ENCODE results near the gene RFPL3. TPM values are rescaled to one million over a fixed set of nuclear protein-coding genes. Genes with fewer than 3 reads are reported as not detected.
"Not testable (repeated sequence)": the region's sequence is repeated elsewhere in the genome, so short reads cannot be mapped to it uniquely, and the experiment has no call there.

The RFPL3 gene
- total RNA-seq (not detected), polyA plus RNA-seq (not detected)
- long read RNA-seq, donor 1, result 0 reads
- long read RNA-seq, donor 2, result 0 reads
- long read RNA-seq, donor 3, result 0 reads
- long read RNA-seq, donor 4, result 0 reads
- long read RNA-seq, donor 5, result 0 reads
- long read RNA-seq, donor 6, result 0 reads
- long read RNA-seq, donor 7, result 0 reads
- long read RNA-seq, donor 8, result 0 reads
- long read RNA-seq, donor 9, result 0 reads
- long read RNA-seq, donor 10, result 0 reads

- H3K4me3 ChIP-seq; H3K9me3 ChIP-seq; intact Hi-C loops (cut with DNase I; ENCODE audit: low total_unique reads); H3K27me3 ChIP-seq; DNase-seq; H3K4me1 ChIP-seq; H3K36me3 ChIP-seq; H3K27ac ChIP-seq: not testable (repeated sequence)
- 68 to 80% (median 77%) methylated on average over 9 of the region's 9 CpGs for WGBS, 5 donors
Observed at GRCh38 chr22:32357567-32357966, at the start of gene RFPL3. TSS of gene RFPL3 (plus strand) at chr22:32357867. CDS start at chr22:32358072, 205 bp downstream.

- WGBS, 5 donors, result 66 to 82% (median 71%) methylated on average over 7 of the region's 7 CpGs
- Histone ChIP-seq H3K27me3 (peaks cover 0 to 57% (median 0%) of the 10 kb centered on the region in 3 donors), H3K9me3 (no peaks in the 10 kb centered on the region), H3K4me1 (no peaks in the 10 kb centered on the region), H3K36me3 (no peaks in the 10 kb centered on the region), H3K27ac (no peak overlapping the region), H3K4me3 (no peak overlapping the region)
- DNase-seq, result no peak
- no peak for TF ChIP-seq EP300 (IDR thresholded peaks at IDR 0.05)
- TF ChIP-seq CTCF (IDR thresholded peaks at IDR 0.05), result no peak
- no peak for TF ChIP-seq POLR2A (IDR thresholded peaks at IDR 0.05)
- TF ChIP-seq POLR2AphosphoS5 (IDR thresholded peaks at IDR 0.05), result no peak
- intact Hi-C loops (cut with DNase I; ENCODE audit: low total_unique reads), result no loop called here
Observed at GRCh38 chr22:32308191-32308590, 49.5 kb upstream of the RFPL3 start.

GRCh38 chr22:32308934-32309333, 48.7 kb upstream of the RFPL3 start:
- WGBS, 5 donors, result 72 to 86% (median 81%) methylated on average over 6 of the region's 6 CpGs
- Histone ChIP-seq H3K36me3 (no peaks in the 10 kb centered on the region), H3K9me3 (no peaks in the 10 kb centered on the region), H3K27me3 (peaks cover 0 to 57% (median 0%) of the 10 kb centered on the region in 3 donors), H3K4me1 (no peaks in the 10 kb centered on the region), H3K4me3 (no peak overlapping the region), H3K27ac (no peak overlapping the region)
- TF ChIP-seq POLR2AphosphoS5 (IDR thresholded peaks at IDR 0.05), result no peak
- no peak for TF ChIP-seq CTCF (IDR thresholded peaks at IDR 0.05)
- no peak for TF ChIP-seq EP300 (IDR thresholded peaks at IDR 0.05)
- no peak for TF ChIP-seq POLR2A (IDR thresholded peaks at IDR 0.05)
- intact Hi-C loops (cut with DNase I; ENCODE audit: low total_unique reads), result no loop called here
- no peak for DNase-seq

GRCh38 chr22:32309585-32310251, 47.9 kb upstream of the RFPL3 start:
- DNase-seq, result no peak
- WGBS, 5 donors, result 34 to 42% (median 38%) methylated on average over 8 to 9 of the region's 9 CpGs

More at GRCh38 chr22:32309585-32310251, 47.9 kb upstream of the RFPL3 start:
- no peaks in the 10 kb centered on the region for H3K36me3 ChIP-seq
- H3K27me3 ChIP-seq, result peaks cover 0 to 57% (median 0%) of the 10 kb centered on the region in 3 donors
- H3K27ac ChIP-seq, result no peak overlapping the region
- H3K9me3 ChIP-seq, result no peaks in the 10 kb centered on the region
- H3K4me3 ChIP-seq, result no peak overlapping the region
- H3K4me1 ChIP-seq, result no peaks in the 10 kb centered on the region
- no peak for TF ChIP-seq POLR2A (IDR thresholded peaks at IDR 0.05)
- no peak for TF ChIP-seq EP300 (IDR thresholded peaks at IDR 0.05)
- no peak for TF ChIP-seq POLR2AphosphoS5 (IDR thresholded peaks at IDR 0.05)
- TF ChIP-seq CTCF (IDR thresholded peaks at IDR 0.05), result no peak
- intact Hi-C loops (cut with DNase I; ENCODE audit: low total_unique reads), result no loop called here
